ENCODE measurements around the gene ANKRD63.
A peak's percentile ranks its signal among the peaks of the same experiment; 100 is the strongest.

The ANKRD63 gene

DNA sequence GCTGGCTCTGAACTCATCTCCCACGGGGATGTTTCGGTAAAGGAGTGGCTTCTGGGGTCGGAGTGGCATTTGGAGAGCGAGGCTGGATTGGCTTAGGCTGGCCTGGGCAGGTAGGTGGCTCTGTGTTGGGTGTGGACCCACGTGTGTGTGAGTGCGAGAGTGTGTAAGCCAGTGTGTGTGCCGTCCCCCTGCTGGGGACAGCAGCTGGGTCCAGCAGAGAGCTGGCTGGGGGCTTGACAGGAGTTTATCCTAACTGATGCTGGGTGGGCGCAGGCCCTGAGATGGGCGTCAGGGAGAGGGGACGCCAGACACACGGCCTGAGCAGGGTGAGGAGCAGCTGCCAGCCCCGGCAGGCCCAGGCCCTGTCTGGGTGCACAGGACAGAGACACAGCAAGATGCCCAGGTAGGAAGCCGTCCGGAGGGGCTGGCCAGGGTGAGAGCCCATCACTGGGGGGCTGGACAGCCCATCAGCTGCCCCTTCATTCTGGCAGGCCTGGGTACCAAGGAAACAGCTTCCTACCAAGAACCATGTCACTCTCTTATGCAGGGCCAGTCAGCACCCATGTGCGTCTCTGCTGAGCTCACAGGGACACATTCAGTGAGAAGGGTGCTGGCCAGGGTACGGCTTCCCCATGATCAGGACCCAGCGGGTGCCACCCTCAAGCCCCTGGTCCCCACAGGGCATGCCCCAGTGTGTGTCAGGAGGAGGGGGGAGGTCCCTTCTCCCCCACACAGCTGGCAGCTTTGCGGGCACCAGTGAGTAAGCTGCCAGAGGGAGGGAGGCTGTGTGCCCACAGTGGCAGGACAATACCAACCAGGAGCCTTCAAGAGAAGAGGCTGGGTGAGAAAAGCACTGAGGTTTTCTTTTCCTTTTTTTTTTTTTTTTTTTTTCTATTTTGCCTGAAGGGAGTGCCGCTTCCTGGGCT lies 42.9 kb downstream of the ANKRD63 start:
- DNase-seq: no peak

DNA sequence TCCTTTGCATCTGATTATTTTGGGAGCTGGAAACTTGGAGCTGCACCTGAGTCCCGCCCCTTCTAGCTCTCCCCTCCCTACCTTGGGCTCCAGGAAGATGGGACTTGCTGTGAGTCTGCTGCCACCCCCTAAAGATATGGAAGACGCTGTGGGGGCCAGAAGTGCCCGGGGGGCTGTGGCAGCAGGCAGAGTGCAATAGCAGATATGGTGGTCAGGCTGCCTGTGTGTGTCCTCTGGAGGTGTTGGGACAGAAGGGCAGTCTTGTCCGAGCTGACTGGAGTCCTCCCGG lies 43.5 kb downstream of the ANKRD63 start:
- DNase-seq: no peak

DNA sequence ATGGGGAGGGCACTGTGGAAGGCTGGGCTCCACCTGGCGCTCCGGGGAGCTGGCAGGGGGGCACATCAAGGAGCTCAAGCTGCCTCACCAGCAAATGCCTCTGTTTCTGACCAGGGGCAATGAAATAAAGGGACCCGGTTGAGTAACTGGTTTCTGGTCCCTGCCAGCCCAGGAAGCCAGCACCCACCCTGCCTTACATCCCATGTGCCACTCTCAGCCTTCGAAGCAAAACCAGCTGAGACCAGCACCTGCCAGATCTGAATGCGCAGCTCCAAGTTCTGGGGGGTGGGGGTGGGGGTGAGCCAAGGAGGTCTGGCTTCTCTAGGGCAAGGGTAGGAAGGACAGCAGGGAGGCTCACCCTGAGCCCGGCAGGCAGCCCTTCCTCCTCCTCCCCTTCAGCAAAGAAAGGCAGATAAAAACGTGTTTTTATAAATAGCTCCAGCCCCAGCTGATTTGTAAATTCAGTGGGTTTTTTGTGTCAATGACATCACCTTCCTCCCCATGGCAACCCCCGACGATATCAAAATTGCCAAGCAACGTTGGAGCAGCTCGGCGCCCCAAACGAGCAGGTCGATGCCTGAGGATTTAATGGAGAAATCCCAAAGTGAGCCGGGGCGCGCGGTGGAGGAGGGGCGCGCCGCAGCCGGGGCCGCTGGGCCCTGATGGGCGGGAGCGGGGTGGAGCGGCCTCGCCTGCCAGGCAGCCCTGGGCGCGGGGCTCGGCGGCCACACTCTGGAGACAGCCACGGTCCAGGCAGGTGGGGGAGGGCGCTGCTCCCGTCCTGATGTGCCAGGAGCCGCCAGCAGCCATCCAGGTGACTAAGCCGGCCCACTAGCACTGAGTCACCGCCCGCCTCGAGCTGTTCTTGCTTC lies 44.1 kb downstream of the ANKRD63 start, which contains the start of gene PAK6:
TSS of gene PAK6 (plus strand) at position 532 of the 872 bp plus-strand sequence. CDS start 25,723 bp downstream, outside the sequence.
- DNase-seq: peak; percentile 25

DNA sequence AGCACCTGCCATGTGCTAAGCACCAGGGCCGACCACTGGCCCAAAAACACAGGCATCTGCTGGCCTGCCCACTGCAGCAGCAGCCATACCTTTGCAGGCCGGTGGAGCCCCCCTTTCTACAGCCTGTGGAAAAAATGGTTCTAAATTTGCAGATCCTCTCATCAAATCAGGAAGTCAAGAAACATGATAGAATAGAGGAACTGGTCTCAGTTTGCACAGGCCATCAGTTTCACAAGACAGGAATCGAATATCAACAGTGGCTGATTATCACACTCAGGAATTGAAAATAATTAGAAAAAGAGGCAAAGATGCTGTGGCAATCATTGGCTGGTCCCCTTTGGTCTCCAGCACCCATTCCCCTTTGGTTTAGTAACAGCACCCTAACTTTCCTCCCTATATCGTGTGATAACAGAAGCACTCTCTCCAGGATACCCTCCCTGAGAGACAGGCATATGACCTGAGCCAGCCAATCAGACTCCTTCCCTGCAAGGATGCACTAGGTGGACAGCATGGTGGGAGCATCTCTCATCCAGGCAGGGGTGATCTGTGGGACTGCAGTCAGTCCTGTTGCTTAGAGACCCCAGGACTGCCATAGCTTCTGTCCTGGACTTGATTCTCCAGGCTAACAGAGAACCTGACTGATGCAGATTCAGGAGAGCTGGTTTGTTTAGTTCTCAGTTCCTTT lies 47.5 kb downstream of the ANKRD63 start:
- no peak for DNase-seq

DNA sequence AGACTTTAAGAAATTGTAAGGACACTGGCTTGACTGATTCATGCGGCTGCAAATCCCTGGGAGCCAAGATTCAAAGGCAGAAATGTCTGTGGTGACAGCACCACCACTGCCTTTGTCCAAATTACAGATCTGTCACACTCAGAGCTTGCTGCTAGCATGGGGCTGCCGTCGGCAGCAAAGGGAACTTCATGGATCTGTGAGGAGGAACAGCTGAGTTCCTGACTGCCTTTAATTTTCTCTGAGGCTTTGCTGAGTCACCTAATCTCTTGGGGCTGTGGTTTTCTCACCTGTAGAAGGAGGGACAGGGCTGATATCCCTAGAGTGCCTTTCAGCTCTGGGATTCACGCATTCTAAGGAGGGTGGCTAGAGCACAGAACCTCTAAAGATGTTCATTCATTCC lies 48.1 kb downstream of the ANKRD63 start:
- DNase-seq: no peak

DNA sequence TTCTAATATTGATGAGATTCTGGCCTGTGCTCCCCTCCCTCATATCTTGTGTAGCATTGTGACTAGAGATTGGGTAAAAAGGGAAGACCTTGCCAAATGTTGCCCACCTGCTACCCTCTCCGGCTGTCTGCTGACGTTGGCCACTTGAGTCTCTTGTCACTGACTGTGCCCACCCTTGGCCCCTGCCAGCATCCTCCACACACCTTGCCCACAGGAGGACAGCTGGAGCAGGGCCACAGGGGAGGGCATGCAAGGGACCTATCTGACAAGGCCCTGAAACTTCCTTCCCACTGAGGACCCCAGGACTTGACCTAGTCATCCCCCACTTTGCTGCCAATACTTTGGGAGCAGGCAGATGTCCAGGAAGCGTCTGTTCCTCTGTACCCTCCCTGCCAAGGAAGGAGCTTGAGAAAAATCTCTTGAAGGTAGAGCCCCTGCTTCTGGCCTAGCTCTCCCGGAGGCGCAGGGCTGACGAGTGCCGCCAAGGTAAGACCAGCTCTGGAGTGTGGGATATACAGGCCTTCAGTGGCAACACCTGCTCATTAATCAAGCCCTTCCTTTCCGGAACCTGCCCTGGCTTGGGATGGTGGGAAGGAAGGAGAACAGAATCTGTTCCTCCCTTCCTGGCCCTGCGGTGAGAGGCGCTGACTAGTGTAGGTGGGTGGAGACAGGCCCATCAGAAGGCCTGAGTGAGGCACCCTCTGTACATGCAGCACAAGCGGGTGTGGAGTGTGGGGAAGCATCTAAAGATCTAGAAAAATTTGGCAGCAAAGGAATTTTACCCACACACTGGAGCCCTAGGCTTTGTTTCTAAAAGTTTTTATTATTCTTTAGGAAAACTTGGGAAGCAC lies 48.9 kb downstream of the ANKRD63 start:
- no peak for DNase-seq

DNA sequence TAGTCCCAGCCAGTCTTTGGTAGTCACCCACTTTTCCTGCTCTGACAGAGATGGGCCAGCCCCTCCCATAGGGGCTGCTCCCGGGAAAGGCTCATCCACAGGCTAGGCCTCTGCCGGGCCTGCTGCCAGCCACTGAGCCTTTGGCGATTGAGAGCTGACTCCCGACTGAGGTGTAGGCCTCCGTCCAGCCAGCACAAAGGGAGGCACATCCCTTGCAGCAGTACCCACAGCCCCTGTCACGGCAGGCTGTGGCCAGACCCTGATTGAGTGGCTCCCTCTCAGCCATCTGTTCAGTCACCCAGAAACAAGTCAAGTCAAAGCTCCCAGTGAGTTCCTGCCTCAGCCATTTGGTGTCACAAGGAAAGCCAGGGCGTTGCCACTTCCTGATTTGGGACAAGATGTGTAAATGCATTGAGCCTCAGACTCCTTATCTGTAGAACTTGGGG lies 50.2 kb downstream of the ANKRD63 start:
- no peak for DNase-seq

Measured in CD4-positive, alpha-beta T cell treated with Interleukin-17A for 1 hour (primary cell).